Keratinocyte (primary cell): Measurements from ENCODE around the gene SP4. TPM values are rescaled to one million over a fixed set of nuclear protein-coding genes. Genes with fewer than 3 reads are reported as not detected.

ENCODE experiments used
- DNase-seq: peaks from one replicate; pipeline ENCODE4 v3.0.0-alpha.2; 2011; ENCODE audit warnings: low read depth, missing footprints, low spot score
- FAIRE-seq: peaks from 2 replicates; lab custom pipeline; 2011; peaks lifted over from hg19 to GRCh38; lab: Jason Lieb, UNC
- H2AFZ ChIP-seq: 2 replicates; pipeline ENCODE4 v1.6.0; 2012; ENCODE audit warnings: low read length, control low read depth, inconsistent platforms; ENCODE audit not compliant: control insufficient read depth
- H3K27ac ChIP-seq: 2 replicates; pipeline ENCODE4 v1.5.1; 2011; ENCODE audit warnings: low read length; ENCODE audit not compliant: control insufficient read depth, insufficient read depth
- H3K27me3 ChIP-seq: 3 replicates; pipeline ENCODE4 v1.6.0; 2011; ENCODE audit warnings: low read length; ENCODE audit not compliant: control insufficient read depth, insufficient read depth; ENCODE audit errors: extremely low read depth
- H3K36me3 ChIP-seq, 2 experiments: 2 replicates in 1 of 2; 3 replicates in 1 of 2; pipeline ENCODE4 v1.5.1; 2011; ENCODE audit warnings: low read length in 2 of 2, mild to moderate bottlenecking in 1 of 2; ENCODE audit not compliant: control insufficient read depth in 2 of 2, insufficient read depth in 2 of 2; ENCODE audit errors: extremely low read depth in 1 of 2
- H3K4me1 ChIP-seq: 3 replicates; pipeline ENCODE4 v1.5.1; 2011; ENCODE audit warnings: low read length; ENCODE audit not compliant: control insufficient read depth, insufficient read depth; ENCODE audit errors: extremely low read depth
- H3K4me2 ChIP-seq: 3 replicates; pipeline ENCODE4 v1.6.0; 2011; ENCODE audit warnings: low read depth, low read length; ENCODE audit not compliant: control insufficient read depth, insufficient read depth; ENCODE audit errors: extremely low read depth
- H3K4me3 ChIP-seq, 3 experiments: fragments of 200-600 bp in 1 of 3; sonication (generic) in 1 of 3; 2 replicates in 2 of 3; 3 replicates in 1 of 3; pipeline ENCODE4 v1.5.1; 2011 to 2016; ENCODE audit warnings: low read length in 3 of 3, mild to moderate bottlenecking in 3 of 3, control low read depth in 2 of 3, inconsistent platforms in 1 of 3, low read depth in 1 of 3, mixed read lengths in 1 of 3, mixed run types in 1 of 3, moderate library complexity in 1 of 3; ENCODE audit not compliant: control insufficient read depth in 2 of 3, insufficient read depth in 2 of 3; ENCODE audit errors: extremely low read depth in 1 of 3
- H3K79me2 ChIP-seq: 2 replicates; pipeline ENCODE4 v1.6.0; 2012; ENCODE audit warnings: low read length; ENCODE audit not compliant: control insufficient read depth, insufficient read depth
- H3K9ac ChIP-seq: 3 replicates; pipeline ENCODE4 v1.6.0; 2011; ENCODE audit warnings: low read length; ENCODE audit not compliant: control insufficient read depth, insufficient read depth; ENCODE audit errors: extremely low read depth
- H3K9me1 ChIP-seq: 3 replicates; pipeline ENCODE4 v1.6.0; 2011; ENCODE audit warnings: low read length; ENCODE audit not compliant: control insufficient read depth, insufficient read depth; ENCODE audit errors: extremely low read depth
- H3K9me3 ChIP-seq: 2 replicates; pipeline ENCODE4 v1.5.1; 2012; ENCODE audit warnings: low read depth, low read length; ENCODE audit not compliant: control insufficient read depth
- H4K20me1 ChIP-seq: 3 replicates; pipeline ENCODE4 v1.6.0; 2011; ENCODE audit warnings: low read length; ENCODE audit not compliant: control insufficient read depth, insufficient read depth; ENCODE audit errors: extremely low read depth
- CTCF ChIP-seq, 3 experiments: IDR thresholded peaks in 1 of 3; conservative IDR thresholded peaks in 1 of 3; optimal IDR thresholded peaks in 1 of 3; 2 replicates in 2 of 3; 3 replicates in 1 of 3; pipeline versions ENCODE3 to v1.5.1; 2011; ENCODE audit warnings: low read length in 3 of 3, mild to moderate bottlenecking in 3 of 3, moderate library complexity in 2 of 3, control low read depth in 1 of 3, inconsistent platforms in 1 of 3; ENCODE audit not compliant: insufficient read depth in 2 of 3; ENCODE audit errors: extremely low read depth in 1 of 3
- EZH2 ChIP-seq: IDR thresholded peaks from one replicate; pipeline ENCODE4 v1.6.1; 2012; ENCODE audit warnings: inconsistent platforms, mild to moderate bottlenecking, low read length, moderate library complexity
- dilution Hi-C: fragments of 300-500 bp; cut with MboI; formaldehyde crosslinking; loops from one replicate; pipeline ENCODE4 v1.7.0; 2020; ENCODE audit warnings: low sequenced_read_pairs; ENCODE audit not compliant: extremely low pct_ligation_motif_present
- polyA plus RNA-seq, 5 experiments: library from polyadenylated mRNA; depleted of rRNA in 3 of 5; stranded (reverse) in 3 of 5; stranded (forward) in 1 of 5; unstranded in 1 of 5; fragments of >200 nt; gene quantifications; 1 replicate in 1 of 5; 2 replicates in 3 of 5; 3 replicates in 1 of 5; pipeline versions ENCODE4 v1.2.1 to v1.2.3, GENCODE V29; 2011 to 2012; ENCODE audit warnings: missing spikeins in 2 of 5, low read depth in 1 of 5, low replicate concordance in 1 of 5

SP4 gene
- polyA plus RNA-seq, 1 donor (not counting 4 experiments of a cell fraction or from before 2014, with no cell fraction given): 1.5 TPM

DNA sequence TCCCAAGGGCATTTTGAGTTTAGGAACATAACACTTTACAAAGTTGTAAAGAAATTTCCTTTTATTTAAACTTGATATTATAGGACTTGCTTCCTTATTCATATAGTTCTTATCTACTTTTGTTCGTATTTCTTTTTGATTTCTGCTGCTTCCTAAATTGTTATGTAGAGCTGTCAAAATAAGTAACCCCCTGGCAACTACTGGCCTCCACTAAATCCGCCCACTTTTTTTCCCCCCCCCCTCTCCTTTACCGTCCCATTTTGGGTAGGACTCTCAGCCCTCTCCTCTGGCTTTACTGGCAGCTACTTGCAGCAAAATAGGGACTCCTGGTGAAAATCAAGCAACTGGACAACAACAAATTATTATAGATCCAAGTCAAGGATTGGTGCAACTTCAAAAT is 1.1 kb downstream of the SP4 start:
- no peak overlapping the region for H3K27ac ChIP-seq
- FAIRE-seq (no peak), DNase-seq (no peak)
- TF ChIP-seq CTCF (optimal IDR thresholded peaks at IDR 0.05 in 1 of 3, IDR thresholded peaks at IDR 0.05 in 1 of 3, conservative IDR thresholded peaks at IDR 0.05 in 1 of 3; ENCODE audit: extremely low read depth in 1 of 3, insufficient read depth in 2 of 3, low read length in 3 of 3) (no peak), EZH2 (no peak)
- H3K4me2 ChIP-seq: peak overlapping the region; percentile 88
- dilution Hi-C loops: no loop called here
- no peaks in the 10 kb centered on the region for H3K79me2 ChIP-seq
- H3K27me3 ChIP-seq: no peaks in the 10 kb centered on the region
- H4K20me1 ChIP-seq: no peaks in the 10 kb centered on the region
- H3K9ac ChIP-seq: no peak overlapping the region
- no peaks in the 10 kb centered on the region for H3K9me3 ChIP-seq
- no peaks in the 10 kb centered on the region for H3K36me3 ChIP-seq
- H3K4me1 ChIP-seq: peaks cover 8% of the 10 kb centered on the region
- H3K4me3 ChIP-seq: no peak overlapping the region
- H3K9me1 ChIP-seq: no peaks in the 10 kb centered on the region
- H2AFZ ChIP-seq: no peak overlapping the region

GRCh38 chr7:21429786-21430574 is 2.1 kb downstream of the SP4 start:
- Histone ChIP-seq H3K36me3 (no peaks in the 10 kb centered on the region), H3K9me1 (no peaks in the 10 kb centered on the region), H3K9ac (no peak overlapping the region), H3K9me3 (no peaks in the 10 kb centered on the region), H3K79me2 (no peaks in the 10 kb centered on the region), H3K27ac (no peak overlapping the region), H4K20me1 (no peaks in the 10 kb centered on the region), H3K4me3 (no peak overlapping the region), H3K27me3 (no peaks in the 10 kb centered on the region), H3K4me2 (peak overlapping the region; percentile 6), H2AFZ (no peak overlapping the region), H3K4me1 (peaks cover 8% of the 10 kb centered on the region)
- DNase-seq (no peak), FAIRE-seq (no peak)
- TF ChIP-seq CTCF (optimal IDR thresholded peaks at IDR 0.05 in 1 of 3, IDR thresholded peaks at IDR 0.05 in 1 of 3, conservative IDR thresholded peaks at IDR 0.05 in 1 of 3; ENCODE audit: extremely low read depth in 1 of 3, insufficient read depth in 2 of 3, low read length in 3 of 3): no peak
- TF ChIP-seq EZH2: no peak
- dilution Hi-C loops: no loop called here
